Tibial nerve (tissue), 3 donors: ENCODE measurements around the gene GPR21.

ENCODE experiments used
- POLR2A ChIP-seq, 2 donors: fragments of 450-650 bp; IDR thresholded peaks; one replicate each; pipeline ENCODE4 v1.6.1; 2017; ENCODE audit warnings: antibody characterized with exemption in 2 of 2, mild to moderate bottlenecking in 2 of 2, moderate library complexity in 2 of 2
- TF ChIP-seq, protein P1 (sequence below), 5 experiments: fragments of 200-600 bp in 3 of 5; fragments of 450-650 bp in 2 of 5; sonication (generic) in 3 of 5; IDR thresholded peaks; one replicate each; pipeline ENCODE4 v1.5.1; 2016 to 2019; ENCODE audit warnings: antibody characterized with exemption in 5 of 5, mild to moderate bottlenecking in 3 of 5, moderate library complexity in 2 of 5

DNA sequence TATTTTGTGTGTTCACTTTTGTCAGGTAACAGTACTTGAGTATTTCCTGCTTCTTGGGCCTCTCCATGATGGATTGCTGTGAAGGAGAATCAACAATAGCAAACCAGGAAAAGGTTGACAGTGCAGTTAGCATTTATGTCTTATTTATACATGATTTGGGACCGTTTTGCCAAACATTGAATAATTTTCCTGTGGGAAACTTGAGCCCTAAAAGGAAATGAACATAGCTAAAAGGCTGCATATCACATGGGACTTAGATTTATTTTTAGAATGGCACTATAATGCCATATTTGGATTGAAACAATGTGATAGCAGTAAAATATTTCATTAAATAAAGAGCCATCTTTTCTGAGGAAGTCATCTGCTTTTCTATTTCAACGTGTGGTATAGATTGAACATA, 15.3 kb downstream of the GPR21 start:
- TF ChIP-seq, protein P1, sequence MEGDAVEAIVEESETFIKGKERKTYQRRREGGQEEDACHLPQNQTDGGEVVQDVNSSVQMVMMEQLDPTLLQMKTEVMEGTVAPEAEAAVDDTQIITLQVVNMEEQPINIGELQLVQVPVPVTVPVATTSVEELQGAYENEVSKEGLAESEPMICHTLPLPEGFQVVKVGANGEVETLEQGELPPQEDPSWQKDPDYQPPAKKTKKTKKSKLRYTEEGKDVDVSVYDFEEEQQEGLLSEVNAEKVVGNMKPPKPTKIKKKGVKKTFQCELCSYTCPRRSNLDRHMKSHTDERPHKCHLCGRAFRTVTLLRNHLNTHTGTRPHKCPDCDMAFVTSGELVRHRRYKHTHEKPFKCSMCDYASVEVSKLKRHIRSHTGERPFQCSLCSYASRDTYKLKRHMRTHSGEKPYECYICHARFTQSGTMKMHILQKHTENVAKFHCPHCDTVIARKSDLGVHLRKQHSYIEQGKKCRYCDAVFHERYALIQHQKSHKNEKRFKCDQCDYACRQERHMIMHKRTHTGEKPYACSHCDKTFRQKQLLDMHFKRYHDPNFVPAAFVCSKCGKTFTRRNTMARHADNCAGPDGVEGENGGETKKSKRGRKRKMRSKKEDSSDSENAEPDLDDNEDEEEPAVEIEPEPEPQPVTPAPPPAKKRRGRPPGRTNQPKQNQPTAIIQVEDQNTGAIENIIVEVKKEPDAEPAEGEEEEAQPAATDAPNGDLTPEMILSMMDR (IDR thresholded peaks at IDR 0.05) = no peak
- no peak for TF ChIP-seq POLR2A (IDR thresholded peaks at IDR 0.05)
